Brain microvascular endothelial cell (primary cell): Measurements from ENCODE around the gene DEFB132.

ENCODE experiments used
- DNase-seq: peaks from one replicate; pipeline ENCODE4 v3.0.0-alpha.2; 2020
- H3K27ac ChIP-seq: fragments of 250-450 bp; sonication (Bioruptor Pico); 2 replicates; pipeline ENCODE4 v1.5.1; 2020; ENCODE audit warnings: mild to moderate bottlenecking, moderate library complexity
- H3K27me3 ChIP-seq: fragments of 250-450 bp; sonication (Bioruptor Pico); replicated peaks from 2 replicates; pipeline ENCODE4 v1.5.1; 2020; ENCODE audit warnings: mild to moderate bottlenecking
- H3K36me3 ChIP-seq: fragments of 250-450 bp; sonication (Bioruptor Pico); replicated peaks from 2 replicates; pipeline ENCODE4 v1.5.1; 2020; ENCODE audit warnings: mild to moderate bottlenecking
- H3K4me3 ChIP-seq: 2 replicates; pipeline ENCODE4 v1.5.1; 2011; ENCODE audit warnings: low read depth, mild to moderate bottlenecking, control low read depth, low read length, moderate library complexity
- in situ Hi-C: cut with HindIII; loops from 2 replicates; pipeline ENCODE4 v1.10.0; 2017; ENCODE audit warnings: low sequenced_read_pairs, low pct_ligation_motif_present
- TF ChIP-seq, protein P1 (sequence below): IDR thresholded peaks from 2 replicates; pipeline ENCODE4 v1.5.1; 2011; ENCODE audit warnings: low read depth, mild to moderate bottlenecking, moderate library complexity, low read length, control low read depth, inconsistent platforms; ENCODE audit errors: missing control alignments

DEFB132 gene

DNA sequence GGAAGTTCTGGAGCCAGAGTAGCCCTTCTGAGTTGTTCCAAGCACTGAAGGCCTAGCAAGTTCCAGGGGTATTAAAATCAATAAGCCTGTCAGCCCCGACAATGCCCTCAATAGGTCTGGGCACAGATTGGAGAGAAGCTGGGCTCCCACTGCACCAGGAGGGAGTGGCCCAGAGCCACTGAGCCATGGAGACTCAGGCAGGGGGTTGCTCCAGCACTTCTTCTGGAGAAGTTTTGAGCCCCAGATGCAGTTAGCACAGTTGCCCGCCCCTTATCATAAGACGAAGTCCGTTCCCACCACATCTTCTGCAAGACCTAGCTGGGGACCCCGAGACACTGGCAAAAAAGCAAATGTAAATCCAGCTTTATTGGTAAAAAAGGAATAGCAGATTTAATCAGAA lies 13.0 kb downstream of the DEFB132 start:
- no peak for DNase-seq
- H3K36me3 ChIP-seq: no peaks in the 10 kb centered on the region
- no peak overlapping the region for H3K4me3 ChIP-seq
- H3K27ac ChIP-seq: no peak overlapping the region
- TF ChIP-seq, protein P1, sequence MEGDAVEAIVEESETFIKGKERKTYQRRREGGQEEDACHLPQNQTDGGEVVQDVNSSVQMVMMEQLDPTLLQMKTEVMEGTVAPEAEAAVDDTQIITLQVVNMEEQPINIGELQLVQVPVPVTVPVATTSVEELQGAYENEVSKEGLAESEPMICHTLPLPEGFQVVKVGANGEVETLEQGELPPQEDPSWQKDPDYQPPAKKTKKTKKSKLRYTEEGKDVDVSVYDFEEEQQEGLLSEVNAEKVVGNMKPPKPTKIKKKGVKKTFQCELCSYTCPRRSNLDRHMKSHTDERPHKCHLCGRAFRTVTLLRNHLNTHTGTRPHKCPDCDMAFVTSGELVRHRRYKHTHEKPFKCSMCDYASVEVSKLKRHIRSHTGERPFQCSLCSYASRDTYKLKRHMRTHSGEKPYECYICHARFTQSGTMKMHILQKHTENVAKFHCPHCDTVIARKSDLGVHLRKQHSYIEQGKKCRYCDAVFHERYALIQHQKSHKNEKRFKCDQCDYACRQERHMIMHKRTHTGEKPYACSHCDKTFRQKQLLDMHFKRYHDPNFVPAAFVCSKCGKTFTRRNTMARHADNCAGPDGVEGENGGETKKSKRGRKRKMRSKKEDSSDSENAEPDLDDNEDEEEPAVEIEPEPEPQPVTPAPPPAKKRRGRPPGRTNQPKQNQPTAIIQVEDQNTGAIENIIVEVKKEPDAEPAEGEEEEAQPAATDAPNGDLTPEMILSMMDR: no peak
- in situ Hi-C loops: no loop called here
- no peaks in the 10 kb centered on the region for H3K27me3 ChIP-seq

DNA sequence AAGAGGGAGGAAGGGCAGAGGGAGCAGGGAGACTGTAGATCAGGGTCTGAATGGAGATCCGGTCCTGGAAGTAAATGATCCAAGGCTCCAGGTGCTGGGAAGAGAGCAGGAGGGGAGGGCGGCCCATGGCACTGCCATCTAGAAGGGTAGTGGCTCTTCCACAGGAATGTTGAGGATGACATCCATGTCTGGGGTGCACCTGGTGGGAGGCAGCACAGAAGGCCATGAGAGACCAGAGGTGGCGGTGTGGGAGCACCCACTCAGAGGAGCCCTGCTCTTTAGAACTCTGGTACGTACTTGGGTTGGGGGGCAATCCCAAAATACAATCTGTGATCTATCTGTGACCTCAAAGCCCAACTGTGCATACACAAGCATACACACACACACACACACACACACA lies 13.5 kb downstream of the DEFB132 start:
- Histone ChIP-seq H3K36me3 (no peaks in the 10 kb centered on the region), H3K27ac (no peak overlapping the region), H3K27me3 (no peaks in the 10 kb centered on the region), H3K4me3 (no peak overlapping the region)
- TF ChIP-seq, protein P1: no peak
- in situ Hi-C loops: no loop called here
- DNase-seq: no peak

DNA sequence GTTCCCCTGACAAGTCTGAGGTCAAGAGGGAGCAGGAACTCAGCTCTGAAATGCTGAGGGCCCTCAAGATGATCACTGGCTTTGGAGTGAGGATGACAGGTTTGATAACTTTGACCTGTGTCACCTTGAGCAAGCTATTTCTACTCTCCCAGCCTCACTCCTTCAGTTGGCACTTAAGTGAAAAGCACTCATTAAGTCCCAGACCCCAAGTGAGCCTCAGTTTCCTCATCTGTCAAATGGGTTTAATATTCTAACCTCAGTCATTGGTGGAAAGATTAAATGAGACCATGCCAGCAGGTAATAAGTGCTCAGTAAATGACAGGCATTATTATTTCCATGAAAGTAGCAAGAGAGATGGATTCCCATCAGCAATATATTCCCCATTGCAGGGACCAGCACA lies 14.0 kb downstream of the DEFB132 start:
- Histone ChIP-seq H3K4me3 (no peak overlapping the region), H3K27me3 (no peaks in the 10 kb centered on the region), H3K36me3 (no peaks in the 10 kb centered on the region), H3K27ac (no peak overlapping the region)
- in situ Hi-C loops: no loop called here
- TF ChIP-seq, protein P1: no peak
- DNase-seq: no peak

DNA sequence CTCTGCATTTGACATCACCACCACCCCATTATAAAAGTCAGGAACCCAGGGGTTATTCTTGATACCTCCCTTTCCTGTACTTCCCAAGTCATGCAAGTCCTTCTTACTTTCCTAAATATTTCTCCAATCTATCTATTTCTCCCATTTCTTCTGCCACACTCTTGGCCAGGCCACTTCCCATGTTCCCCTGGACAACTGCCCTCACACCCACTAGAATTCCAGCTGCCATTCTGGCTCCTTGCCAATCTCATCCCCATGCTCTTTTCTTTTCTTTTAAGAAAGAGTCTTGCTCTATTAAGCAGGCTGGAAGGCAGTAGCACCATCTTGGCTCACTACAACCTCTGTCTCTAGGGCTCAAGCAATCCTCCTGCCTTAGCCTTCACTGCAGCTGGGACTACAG lies 15.2 kb downstream of the DEFB132 start:
- H3K27me3 ChIP-seq: no peaks in the 10 kb centered on the region
- DNase-seq: no peak
- H3K27ac ChIP-seq: no peak overlapping the region
- no peak overlapping the region for H3K4me3 ChIP-seq
- peaks cover 5% of the 10 kb centered on the region for H3K36me3 ChIP-seq
- TF ChIP-seq, protein P1: no peak
- in situ Hi-C loops: no loop called here

DNA sequence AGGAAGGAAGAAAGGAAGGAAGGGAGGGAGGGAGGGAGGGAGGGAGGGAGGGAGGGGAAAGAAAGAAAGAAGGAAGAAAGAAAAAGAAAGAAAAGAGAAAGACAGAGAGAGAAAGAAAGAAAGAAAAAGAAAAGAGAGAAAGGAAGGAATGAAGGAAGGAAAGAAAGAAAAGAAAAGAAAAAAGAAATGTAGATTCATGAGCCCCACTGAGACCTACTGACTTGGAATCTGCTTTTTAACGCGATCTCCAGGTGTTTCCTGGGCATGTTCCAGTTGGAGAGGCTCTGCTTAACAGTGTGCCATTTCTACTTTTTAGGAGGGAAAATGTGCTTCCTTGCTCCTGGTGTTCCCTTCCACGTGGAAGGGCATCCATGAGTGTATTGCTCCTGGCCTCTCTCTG lies 16.4 kb downstream of the DEFB132 start:
- TF ChIP-seq, protein P1: no peak
- DNase-seq: no peak
- Histone ChIP-seq H3K36me3 (peaks cover 8% of the 10 kb centered on the region), H3K27me3 (no peaks in the 10 kb centered on the region), H3K4me3 (no peak overlapping the region), H3K27ac (no peak overlapping the region)
- in situ Hi-C loops: no loop called here

DNA sequence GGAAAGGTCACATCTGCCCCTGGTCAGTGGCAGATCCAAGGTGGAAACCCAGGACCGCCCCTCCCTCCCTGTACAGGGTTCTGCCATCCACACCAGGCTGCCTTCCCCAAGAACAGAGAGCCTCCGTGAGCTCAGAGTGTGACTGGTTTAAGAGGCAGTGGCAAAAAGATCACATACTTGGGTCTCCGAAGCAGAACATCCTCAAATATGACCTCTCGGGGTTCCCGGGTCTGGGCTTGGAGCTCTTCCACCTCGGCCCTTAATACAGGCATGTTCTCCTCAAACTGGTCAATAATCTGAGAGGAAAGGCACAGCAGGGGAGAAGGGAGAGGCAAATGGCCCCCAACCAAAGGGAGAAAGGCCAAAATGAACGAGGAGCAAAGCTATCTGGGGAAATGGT lies 18.3 kb downstream of the DEFB132 start:
- in situ Hi-C loops: no loop called here
- TF ChIP-seq, protein P1: no peak
- no peak for DNase-seq
- no peaks in the 10 kb centered on the region for H3K27me3 ChIP-seq
- H3K4me3 ChIP-seq: no peak overlapping the region
- peaks cover 8% of the 10 kb centered on the region for H3K36me3 ChIP-seq
- H3K27ac ChIP-seq: no peak overlapping the region
